Vagina (tissue), 2 donors: ENCODE results near the gene ESPN.

Experiments
- POLR2A ChIP-seq, 2 donors: fragments of 450-650 bp; IDR thresholded peaks; one replicate each; pipeline ENCODE4 v1.6.1; 2017; ENCODE audit warnings: antibody characterized with exemption in 2 of 2, mild to moderate bottlenecking in 2 of 2, moderate library complexity in 2 of 2
- POLR2AphosphoS5 ChIP-seq, 2 donors: sonication (generic); formaldehyde crosslinking; IDR thresholded peaks; one replicate each; pipeline ENCODE4 v1.9.0; 2017; ENCODE audit warnings: antibody characterized with exemption in 2 of 2, mild to moderate bottlenecking in 2 of 2, low read depth in 1 of 2; ENCODE audit not compliant: insufficient read depth in 1 of 2
- TF ChIP-seq, protein P1 (sequence below), 3 experiments: fragments of 450-650 bp in 2 of 3; fragments of 200-600 bp in 1 of 3; sonication (generic) in 1 of 3; IDR thresholded peaks; one replicate each; pipeline ENCODE4 v1.5.1; 2017 to 2019; ENCODE audit warnings: antibody characterized with exemption in 3 of 3, mild to moderate bottlenecking in 2 of 3, moderate library complexity in 2 of 3

- TF ChIP-seq, protein P1, sequence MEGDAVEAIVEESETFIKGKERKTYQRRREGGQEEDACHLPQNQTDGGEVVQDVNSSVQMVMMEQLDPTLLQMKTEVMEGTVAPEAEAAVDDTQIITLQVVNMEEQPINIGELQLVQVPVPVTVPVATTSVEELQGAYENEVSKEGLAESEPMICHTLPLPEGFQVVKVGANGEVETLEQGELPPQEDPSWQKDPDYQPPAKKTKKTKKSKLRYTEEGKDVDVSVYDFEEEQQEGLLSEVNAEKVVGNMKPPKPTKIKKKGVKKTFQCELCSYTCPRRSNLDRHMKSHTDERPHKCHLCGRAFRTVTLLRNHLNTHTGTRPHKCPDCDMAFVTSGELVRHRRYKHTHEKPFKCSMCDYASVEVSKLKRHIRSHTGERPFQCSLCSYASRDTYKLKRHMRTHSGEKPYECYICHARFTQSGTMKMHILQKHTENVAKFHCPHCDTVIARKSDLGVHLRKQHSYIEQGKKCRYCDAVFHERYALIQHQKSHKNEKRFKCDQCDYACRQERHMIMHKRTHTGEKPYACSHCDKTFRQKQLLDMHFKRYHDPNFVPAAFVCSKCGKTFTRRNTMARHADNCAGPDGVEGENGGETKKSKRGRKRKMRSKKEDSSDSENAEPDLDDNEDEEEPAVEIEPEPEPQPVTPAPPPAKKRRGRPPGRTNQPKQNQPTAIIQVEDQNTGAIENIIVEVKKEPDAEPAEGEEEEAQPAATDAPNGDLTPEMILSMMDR (IDR thresholded peaks at IDR 0.05), result no peak
- no peak for TF ChIP-seq POLR2A (IDR thresholded peaks at IDR 0.05)
- TF ChIP-seq POLR2AphosphoS5 (IDR thresholded peaks at IDR 0.05; ENCODE audit: insufficient read depth in 1 of 2, low read depth in 1 of 2), result no peak
These were observed 47.8 kb downstream of the ESPN start for GRCh38 chr1:6472391-6472790.
